Coronary artery (tissue), 2 donors: ENCODE results near the gene AKR1D1.
"Not testable (repeated sequence)": the region's sequence is repeated elsewhere in the genome, so short reads cannot be mapped to it uniquely, and the experiment has no call there.

ENCODE experiments used
- DNase-seq: peaks from one replicate; pipeline ENCODE4 v3.0.0-alpha.2; 2017; ENCODE audit warnings: low spot score
- H3K27ac ChIP-seq, 2 donors: fragments of 200-600 bp; sonication (generic); one replicate each; pipeline ENCODE4 v1.5.1; 2016 to 2019
- H3K4me3 ChIP-seq: fragments of 200-600 bp; sonication (generic); 2 replicates; pipeline ENCODE4 v1.5.1; 2016; ENCODE audit warnings: mild to moderate bottlenecking, moderate library complexity
- TF ChIP-seq, protein P1 (sequence below): fragments of 200-600 bp; sonication (generic); IDR thresholded peaks from one replicate; pipeline ENCODE4 v1.5.1; 2019; ENCODE audit warnings: antibody characterized with exemption

AKR1D1 gene

DNA sequence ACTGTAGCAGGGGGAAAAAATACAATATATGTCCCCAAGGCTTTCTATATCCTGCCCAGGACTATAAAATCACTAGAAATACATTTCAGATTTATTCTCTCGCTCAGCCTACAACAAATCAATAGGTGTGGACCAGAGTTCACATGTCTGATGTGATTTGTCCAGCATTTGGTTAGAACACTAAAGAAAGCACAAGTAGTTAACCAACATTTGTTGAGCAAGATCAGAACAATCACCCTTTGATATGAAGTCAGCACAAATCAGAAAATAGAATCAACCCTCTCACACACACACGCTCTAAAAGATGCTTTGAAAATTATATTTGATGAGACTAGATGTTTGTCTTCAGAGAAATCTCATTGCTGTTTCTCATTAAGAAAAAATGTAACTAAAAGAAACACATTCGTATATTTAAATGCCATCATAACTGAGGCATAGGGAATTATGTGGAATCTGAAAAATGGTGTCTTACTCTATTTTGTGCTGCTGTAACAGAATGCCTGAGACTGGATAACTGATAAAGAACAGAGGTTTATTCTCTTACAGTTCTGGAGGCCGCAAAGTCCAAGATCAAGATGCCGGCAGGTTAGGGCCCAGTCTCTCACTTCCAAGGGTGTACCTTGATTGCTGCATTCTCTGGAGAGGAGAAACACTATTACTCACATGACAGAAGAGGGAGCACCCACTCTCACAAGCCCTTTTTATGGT, 10.5 kb downstream of the AKR1D1 start:
- DNase-seq = no peak
- no peak overlapping the region for H3K27ac ChIP-seq
- H3K4me3 ChIP-seq = no peak overlapping the region
- TF ChIP-seq, protein P1, sequence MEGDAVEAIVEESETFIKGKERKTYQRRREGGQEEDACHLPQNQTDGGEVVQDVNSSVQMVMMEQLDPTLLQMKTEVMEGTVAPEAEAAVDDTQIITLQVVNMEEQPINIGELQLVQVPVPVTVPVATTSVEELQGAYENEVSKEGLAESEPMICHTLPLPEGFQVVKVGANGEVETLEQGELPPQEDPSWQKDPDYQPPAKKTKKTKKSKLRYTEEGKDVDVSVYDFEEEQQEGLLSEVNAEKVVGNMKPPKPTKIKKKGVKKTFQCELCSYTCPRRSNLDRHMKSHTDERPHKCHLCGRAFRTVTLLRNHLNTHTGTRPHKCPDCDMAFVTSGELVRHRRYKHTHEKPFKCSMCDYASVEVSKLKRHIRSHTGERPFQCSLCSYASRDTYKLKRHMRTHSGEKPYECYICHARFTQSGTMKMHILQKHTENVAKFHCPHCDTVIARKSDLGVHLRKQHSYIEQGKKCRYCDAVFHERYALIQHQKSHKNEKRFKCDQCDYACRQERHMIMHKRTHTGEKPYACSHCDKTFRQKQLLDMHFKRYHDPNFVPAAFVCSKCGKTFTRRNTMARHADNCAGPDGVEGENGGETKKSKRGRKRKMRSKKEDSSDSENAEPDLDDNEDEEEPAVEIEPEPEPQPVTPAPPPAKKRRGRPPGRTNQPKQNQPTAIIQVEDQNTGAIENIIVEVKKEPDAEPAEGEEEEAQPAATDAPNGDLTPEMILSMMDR = no peak

- Histone ChIP-seq H3K4me3 (no peak overlapping the region), H3K27ac (no peak overlapping the region)
- DNase-seq = no peak
- TF ChIP-seq, protein P1 = no peak
Observed at GRCh38 chr7:138089080-138089901, 13.0 kb downstream of the AKR1D1 start.

- DNase-seq = no peak
- no peak overlapping the region for H3K4me3 ChIP-seq
- H3K27ac ChIP-seq = no peak overlapping the region
- TF ChIP-seq, protein P1 = no peak
Observed at GRCh38 chr7:138091032-138091431, 14.8 kb downstream of the AKR1D1 start.

- DNase-seq, H3K4me3 ChIP-seq, H3K27ac ChIP-seq: not testable (repeated sequence)
Observed at GRCh38 chr7:138091840-138092239, 15.6 kb downstream of the AKR1D1 start.

- TF ChIP-seq, protein P1 = no peak
- DNase-seq = no peak
- no peak overlapping the region for H3K27ac ChIP-seq
- no peak overlapping the region for H3K4me3 ChIP-seq
Observed at GRCh38 chr7:138092486-138093028, 16.3 kb downstream of the AKR1D1 start.

- DNase-seq = no peak
- TF ChIP-seq, protein P1 = no peak
- no peak overlapping the region for H3K27ac ChIP-seq
- H3K4me3 ChIP-seq = no peak overlapping the region
Observed at GRCh38 chr7:138095972-138096935, 20.0 kb downstream of the AKR1D1 start.
